Natural killer cell (primary cell): Measurements from ENCODE around the gene CAPRIN2. TPM values are rescaled to one million over a fixed set of nuclear protein-coding genes. Genes with fewer than 3 reads are reported as not detected.

Experiments
- ATAC-seq, 3 donors: fragments of 150-1000 bp in 2 of 3; fragments of 200-7000 bp in 1 of 3; cut with Tn5 transposase; 1 replicate in 1 of 3; 2 replicates in 2 of 3; pipeline ENCODE4 v1.10.0; 2021; ENCODE audit warnings: mild to moderate bottlenecking in 2 of 3, moderate library complexity in 2 of 3
- DNase-seq, 2 donors: peaks; one replicate each; pipeline versions ENCODE4 v3.0.0 to v3.0.0-alpha.2; 2013 to 2021; ENCODE audit warnings: mixed read lengths in 1 of 2
- H3K27ac ChIP-seq: one replicate; pipeline ENCODE4 v1.5.1; 2013; ENCODE audit warnings: mild to moderate bottlenecking, low read length
- H3K27me3 ChIP-seq: one replicate; pipeline ENCODE4 v1.6.1; 2013; ENCODE audit warnings: low read length; ENCODE audit not compliant: control insufficient read depth, insufficient read depth
- H3K36me3 ChIP-seq: one replicate; pipeline ENCODE4 v1.6.1; 2013; ENCODE audit warnings: low read length; ENCODE audit not compliant: control insufficient read depth, insufficient read depth
- H3K4me1 ChIP-seq: one replicate; pipeline ENCODE4 v1.6.1; 2013; ENCODE audit warnings: low read length; ENCODE audit not compliant: control insufficient read depth, insufficient read depth
- H3K4me3 ChIP-seq: one replicate; pipeline ENCODE4 v1.5.1; 2013; ENCODE audit warnings: low read length
- H3K9me3 ChIP-seq: one replicate; pipeline ENCODE4 v1.6.1; 2013; ENCODE audit warnings: low read length; ENCODE audit not compliant: control insufficient read depth, insufficient read depth
- H3K27ac Mint-ChIP-seq, 2 donors: one replicate each; pipeline ENCODE4 v1.8.0; 2022; ENCODE audit warnings: mild to moderate bottlenecking in 2 of 2, mixed read lengths in 2 of 2, moderate library complexity in 1 of 2
- H3K27me3 Mint-ChIP-seq, 2 donors: one replicate each; pipeline ENCODE4 v1.8.0; 2022; ENCODE audit warnings: low read depth in 2 of 2, mixed read lengths in 2 of 2
- H3K36me3 Mint-ChIP-seq: one replicate; pipeline ENCODE4 v1.8.0; 2022; ENCODE audit warnings: mixed read lengths
- H3K4me1 Mint-ChIP-seq, 2 donors: one replicate each; pipeline ENCODE4 v1.8.0; 2022; ENCODE audit warnings: mixed read lengths in 2 of 2
- H3K4me3 Mint-ChIP-seq: one replicate; pipeline ENCODE4 v1.8.0; 2022; ENCODE audit warnings: mild to moderate bottlenecking, moderate library complexity, mixed read lengths
- H3K9me3 Mint-ChIP-seq, 2 donors: one replicate each; pipeline ENCODE4 v1.8.0; 2022; ENCODE audit warnings: mixed read lengths in 2 of 2
- CTCF ChIP-seq: fragments of 200-600 bp; IDR thresholded peaks from one replicate; pipeline ENCODE4 v1.8.0; 2022; ENCODE audit warnings: antibody characterized with exemption
- WGBS: methylation state at CpG from one replicate; pipeline ENCODE4 v1.1.7; 2013; ENCODE audit warnings: missing lambda C conversion rate; ENCODE audit not compliant: insufficient coverage; 5-methylcytosine and 5-hydroxymethylcytosine counted together
- intact Hi-C: fragments of 100-400 bp; cut with micrococcal nuclease; formaldehyde crosslinking; loops from one replicate; pipeline ENCODE4 v1.14.2; 2022
- total RNA-seq, 4 donors: library from RNA; stranded (reverse); fragments of 120-200 nt in 1 of 4; gene quantifications; one replicate each; pipeline versions ENCODE4 v1.2.3 to v1.2.4, GENCODE V29; 2013 to 2022

Gene CAPRIN2
- total RNA-seq, result 10 to 100 TPM; 38.1 to 53.2 (median 38.7) TPM
- 50.2 TPM for total RNA-seq (2013)

GRCh38 chr12:30754750-30755394 lies at the start of gene CAPRIN2:
TSS of gene CAPRIN2 (minus strand) at chr12:30754951. CDS start at chr12:30753520, 1,431 bp downstream.
- Mint-ChIP-seq H3K36me3 (no peaks in the 10 kb centered on the region), H3K27ac (peak within 1 kb of the TSS; percentile 82 to 87), H3K9me3 (no peaks in the 10 kb centered on the region), H3K27me3 (no peaks in the 10 kb centered on the region), H3K4me3 (peak within 1 kb of the TSS; percentile 94), H3K4me1 (peaks cover 23 to 43% of the 10 kb centered on the region in 2 donors)
- H3K27me3 ChIP-seq, result no peaks in the 10 kb centered on the region
- ATAC-seq, result peak; percentile 87 to 95 (median 89)
- H3K27ac ChIP-seq, result peak within 1 kb of the TSS; percentile 74
- peak within 1 kb of the TSS; percentile 59 for H3K4me3 ChIP-seq
- WGBS, result under 1% methylated on average over 72 of the region's 72 CpGs
- H3K9me3 ChIP-seq, result no peaks in the 10 kb centered on the region
- TF ChIP-seq CTCF, result no peak
- DNase-seq, result peak; percentile 90 to 95
- H3K4me1 ChIP-seq, result peaks cover 16% of the 10 kb centered on the region
- H3K36me3 ChIP-seq, result no peaks in the 10 kb centered on the region
- intact Hi-C loops, result loop anchor here (1.0 to 10.0 kb wide), 4 partner anchors 40 to 1374 kb away; partner anchors contain the start of genes AMN1, ERGIC2 and IPO8

GRCh38 chr12:30797689-30798088 lies 42.9 kb upstream of the CAPRIN2 start:
- peak overlapping the region; percentile 86 for H3K4me3 Mint-ChIP-seq
- peaks cover 0 to 3% of the 10 kb centered on the region in 2 donors for H3K27me3 Mint-ChIP-seq
- peaks cover 5 to 28% of the 10 kb centered on the region in 2 donors for H3K4me1 Mint-ChIP-seq
- WGBS, result 85% methylated on average over 3 of the region's 4 CpGs
- Histone ChIP-seq H3K27me3 (peaks cover 5% of the 10 kb centered on the region), H3K9me3 (no peaks in the 10 kb centered on the region), H3K36me3 (no peaks in the 10 kb centered on the region), H3K27ac (no peak overlapping the region), H3K4me1 (peaks cover 23% of the 10 kb centered on the region), H3K4me3 (no peak overlapping the region)
- H3K27ac Mint-ChIP-seq, result peak overlapping the region in 1 of 2 donors; percentile 88
- intact Hi-C loops, result no loop called here
- no peaks in the 10 kb centered on the region for H3K36me3 Mint-ChIP-seq
- H3K9me3 Mint-ChIP-seq, result no peaks in the 10 kb centered on the region
- ATAC-seq (no peak), DNase-seq (no peak)
- no peak for TF ChIP-seq CTCF

- H3K9me3 Mint-ChIP-seq, result no peaks in the 10 kb centered on the region
- peak overlapping the region; percentile 41 to 88 for H3K27ac Mint-ChIP-seq
- H3K4me1 ChIP-seq, result peaks cover 23% of the 10 kb centered on the region
- intact Hi-C loops, result no loop called here
- TF ChIP-seq CTCF, result no peak
- H3K36me3 Mint-ChIP-seq, result no peaks in the 10 kb centered on the region
- no peaks in the 10 kb centered on the region for H3K36me3 ChIP-seq
- DNase-seq (no peak), ATAC-seq (no peak)
- peaks cover 5% of the 10 kb centered on the region for H3K27me3 ChIP-seq
- peak overlapping the region; percentile 86 for H3K4me3 Mint-ChIP-seq
- H3K27me3 Mint-ChIP-seq, result peaks cover 0 to 3% of the 10 kb centered on the region in 2 donors
- H3K27ac ChIP-seq, result no peak overlapping the region
- H3K4me3 ChIP-seq, result peak overlapping the region; percentile 75
- H3K9me3 ChIP-seq, result no peaks in the 10 kb centered on the region
- 23% methylated on average over 22 of the region's 22 CpGs for WGBS
- peaks cover 5 to 28% of the 10 kb centered on the region in 2 donors for H3K4me1 Mint-ChIP-seq
Measured at GRCh38 chr12:30796891-30797371, 42.2 kb upstream of the CAPRIN2 start.
